NB4 (cell line): ENCODE measurements around the gene SLC9A6.
"Not testable (repeated sequence)": the region's sequence is repeated elsewhere in the genome, so short reads cannot be mapped to it uniquely, and the experiment has no call there.

Experiments used
- CTCF ChIP-seq: IDR thresholded peaks from one replicate; pipeline ENCODE4 v1.5.1; 2012; ENCODE audit warnings: low read depth, low read length
- MAX ChIP-seq: IDR thresholded peaks from 2 replicates; pipeline ENCODE4 v1.6.1; 2011; ENCODE audit warnings: low read depth, low read length
- POLR2A ChIP-seq: IDR thresholded peaks from 2 replicates; pipeline ENCODE4 v1.6.1; 2011; ENCODE audit warnings: mild to moderate bottlenecking; ENCODE audit not compliant: insufficient read length; ENCODE audit errors: extremely low read depth

- not testable (repeated sequence) for TF ChIP-seq CTCF, POLR2A, MAX
Observed at GRCh38 chrX:136050875-136051274, 65.6 kb downstream of the SLC9A6 start.
